ENCODE measurements around the gene PDE6C. TPM values are rescaled to one million over a fixed set of nuclear protein-coding genes. Genes with fewer than 3 reads are reported as not detected.
A peak's percentile ranks its signal among the peaks of the same experiment; 100 is the strongest.

The PDE6C gene
- total and polyA plus RNA-seq, 4 donors = not detected

GRCh38 chr10:93604146-93604545, 8.2 kb upstream of the PDE6C start:
- H3K27me3 ChIP-seq (ENCODE audit: control insufficient read depth in 4 of 4, insufficient read depth in 4 of 4, low read length in 3 of 4) = no peaks in the 10 kb centered on the region
- TF ChIP-seq CTCF (IDR thresholded peaks at IDR 0.05; ENCODE audit: low read depth, low read length, missing input control) (no peak), HNF4A (conservative IDR thresholded peaks at IDR 0.05) (no peak), TAF1 (conservative IDR thresholded peaks at IDR 0.05) (no peak), ZBTB33 (IDR thresholded peaks at IDR 0.05) (no peak), GABPA (IDR thresholded peaks at IDR 0.05 in 1 of 2, conservative IDR thresholded peaks at IDR 0.05 in 1 of 2) (no peak), SP1 (IDR thresholded peaks at IDR 0.05) (no peak), FOXA1 (IDR thresholded peaks at IDR 0.05) (no peak), NR2F2 (IDR thresholded peaks at IDR 0.05) (no peak)
- TF ChIP-seq, protein P1, sequence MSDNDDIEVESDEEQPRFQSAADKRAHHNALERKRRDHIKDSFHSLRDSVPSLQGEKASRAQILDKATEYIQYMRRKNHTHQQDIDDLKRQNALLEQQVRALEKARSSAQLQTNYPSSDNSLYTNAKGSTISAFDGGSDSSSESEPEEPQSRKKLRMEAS (IDR thresholded peaks at IDR 0.05) = no peak
- TF ChIP-seq, protein P2, sequence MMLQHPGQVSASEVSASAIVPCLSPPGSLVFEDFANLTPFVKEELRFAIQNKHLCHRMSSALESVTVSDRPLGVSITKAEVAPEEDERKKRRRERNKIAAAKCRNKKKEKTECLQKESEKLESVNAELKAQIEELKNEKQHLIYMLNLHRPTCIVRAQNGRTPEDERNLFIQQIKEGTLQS (IDR thresholded peaks at IDR 0.05) = no peak
- WGBS = 70% methylated on average over 2 of the region's 2 CpGs

DNA sequence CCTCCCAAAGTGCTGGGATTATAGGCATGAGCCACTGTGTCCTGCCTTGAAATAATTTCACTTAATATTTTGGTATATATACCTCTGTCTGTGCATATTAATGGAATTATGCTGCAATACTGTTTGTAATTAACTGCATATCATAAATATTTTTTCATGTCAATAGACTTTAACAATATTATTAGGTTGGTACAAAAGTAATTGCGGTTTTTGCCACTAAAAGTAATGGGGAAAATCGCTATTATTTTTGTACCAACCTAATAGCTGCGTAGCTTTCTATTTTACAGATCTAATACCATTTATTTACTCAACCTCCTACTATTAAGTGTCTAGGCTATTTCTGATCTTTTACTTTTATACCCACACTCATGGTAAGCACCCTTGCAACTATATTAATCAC, 3.9 kb upstream of the PDE6C start:
- TF ChIP-seq, protein P3, sequence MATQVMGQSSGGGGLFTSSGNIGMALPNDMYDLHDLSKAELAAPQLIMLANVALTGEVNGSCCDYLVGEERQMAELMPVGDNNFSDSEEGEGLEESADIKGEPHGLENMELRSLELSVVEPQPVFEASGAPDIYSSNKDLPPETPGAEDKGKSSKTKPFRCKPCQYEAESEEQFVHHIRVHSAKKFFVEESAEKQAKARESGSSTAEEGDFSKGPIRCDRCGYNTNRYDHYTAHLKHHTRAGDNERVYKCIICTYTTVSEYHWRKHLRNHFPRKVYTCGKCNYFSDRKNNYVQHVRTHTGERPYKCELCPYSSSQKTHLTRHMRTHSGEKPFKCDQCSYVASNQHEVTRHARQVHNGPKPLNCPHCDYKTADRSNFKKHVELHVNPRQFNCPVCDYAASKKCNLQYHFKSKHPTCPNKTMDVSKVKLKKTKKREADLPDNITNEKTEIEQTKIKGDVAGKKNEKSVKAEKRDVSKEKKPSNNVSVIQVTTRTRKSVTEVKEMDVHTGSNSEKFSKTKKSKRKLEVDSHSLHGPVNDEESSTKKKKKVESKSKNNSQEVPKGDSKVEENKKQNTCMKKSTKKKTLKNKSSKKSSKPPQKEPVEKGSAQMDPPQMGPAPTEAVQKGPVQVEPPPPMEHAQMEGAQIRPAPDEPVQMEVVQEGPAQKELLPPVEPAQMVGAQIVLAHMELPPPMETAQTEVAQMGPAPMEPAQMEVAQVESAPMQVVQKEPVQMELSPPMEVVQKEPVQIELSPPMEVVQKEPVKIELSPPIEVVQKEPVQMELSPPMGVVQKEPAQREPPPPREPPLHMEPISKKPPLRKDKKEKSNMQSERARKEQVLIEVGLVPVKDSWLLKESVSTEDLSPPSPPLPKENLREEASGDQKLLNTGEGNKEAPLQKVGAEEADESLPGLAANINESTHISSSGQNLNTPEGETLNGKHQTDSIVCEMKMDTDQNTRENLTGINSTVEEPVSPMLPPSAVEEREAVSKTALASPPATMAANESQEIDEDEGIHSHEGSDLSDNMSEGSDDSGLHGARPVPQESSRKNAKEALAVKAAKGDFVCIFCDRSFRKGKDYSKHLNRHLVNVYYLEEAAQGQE (IDR thresholded peaks at IDR 0.05) = no peak
- TF ChIP-seq ZBTB33 (IDR thresholded peaks at IDR 0.05) = no peak
- TF ChIP-seq HNF4G (IDR thresholded peaks at IDR 0.05) = no peak
- no peak for TF ChIP-seq GABPA (IDR thresholded peaks at IDR 0.05 in 1 of 2, conservative IDR thresholded peaks at IDR 0.05 in 1 of 2)
- TF ChIP-seq SP1 (IDR thresholded peaks at IDR 0.05) = no peak
- no peak for TF ChIP-seq TAF1 (conservative IDR thresholded peaks at IDR 0.05)
- TF ChIP-seq CTCF (IDR thresholded peaks at IDR 0.05; ENCODE audit: low read depth, low read length, missing input control) = no peak
- no peak for TF ChIP-seq RXRA (IDR thresholded peaks at IDR 0.05)
- no peak for TF ChIP-seq RAD21 (IDR thresholded peaks at IDR 0.05)
- TF ChIP-seq YY1 (IDR thresholded peaks at IDR 0.05) = no peak
- TF ChIP-seq, protein P2 (IDR thresholded peaks at IDR 0.05) = no peak
- TF ChIP-seq FOXA2 (IDR thresholded peaks at IDR 0.05) = no peak
- no peak for TF ChIP-seq NR2F2 (IDR thresholded peaks at IDR 0.05)
- no peak for TF ChIP-seq JUND (IDR thresholded peaks at IDR 0.05)
- no peak for TF ChIP-seq EGR1 (IDR thresholded peaks at IDR 0.05; ENCODE audit: low read depth in 2 of 2)
- TF ChIP-seq, protein P1 (IDR thresholded peaks at IDR 0.05) = no peak
- TF ChIP-seq FOXA1 (IDR thresholded peaks at IDR 0.05) = no peak
- H3K27ac ChIP-seq (ENCODE audit: low read depth in 1 of 2, low read length in 2 of 2) = no peak overlapping the region
- no peak for DNase-seq (ENCODE audit: low spot score)
- 90% methylated on average over 3 of the region's 3 CpGs for WGBS
- no peak overlapping the region for H3K9ac ChIP-seq (ENCODE audit: low read depth in 1 of 2, low read length in 2 of 2)
- H3K4me3 ChIP-seq (ENCODE audit: low read depth in 1 of 3, low read length in 3 of 3) = no peak overlapping the region
- peaks cover 0 to 2% (median 0%) of the 10 kb centered on the region in 4 donors for H3K9me3 ChIP-seq (ENCODE audit: control insufficient read depth in 4 of 4, low read length in 3 of 4)
- H3K27me3 ChIP-seq (ENCODE audit: control insufficient read depth in 4 of 4, insufficient read depth in 4 of 4, low read length in 3 of 4) = no peaks in the 10 kb centered on the region
- H3K36me3 ChIP-seq (ENCODE audit: control insufficient read depth in 4 of 4, insufficient read depth in 3 of 4, low read depth in 1 of 4, low read length in 3 of 4) = no peaks in the 10 kb centered on the region
- H3K4me1 ChIP-seq (ENCODE audit: control insufficient read depth in 4 of 4, insufficient read depth in 4 of 4, low read length in 3 of 4) = peaks cover 3 to 11% (median 10%) of the 10 kb centered on the region in 4 donors

More at GRCh38 chr10:93604146-93604545, 8.2 kb upstream of the PDE6C start:
- Histone ChIP-seq H3K36me3 (ENCODE audit: control insufficient read depth in 4 of 4, insufficient read depth in 3 of 4, low read depth in 1 of 4, low read length in 3 of 4) (peaks cover 0 to 5% (median 2%) of the 10 kb centered on the region in 4 donors), H3K27ac (ENCODE audit: low read depth in 1 of 2, low read length in 2 of 2) (no peak overlapping the region), H3K4me3 (ENCODE audit: low read depth in 1 of 3, low read length in 3 of 3) (no peak overlapping the region), H3K9ac (ENCODE audit: low read depth in 1 of 2, low read length in 2 of 2) (peak overlapping the region in 1 of 2 donors; percentile 14), H3K9me3 (ENCODE audit: control insufficient read depth in 4 of 4, low read length in 3 of 4) (peaks cover 0 to 2% (median 0%) of the 10 kb centered on the region in 4 donors), H3K4me1 (ENCODE audit: control insufficient read depth in 4 of 4, insufficient read depth in 4 of 4, low read length in 3 of 4) (peaks cover 3 to 33% (median 27%) of the 10 kb centered on the region in 4 donors)
- DNase-seq (ENCODE audit: low spot score) = no peak
